Nephron (organoid): ENCODE data around the gene PAPPA2.

Source experiments
- H3K27ac Mint-ChIP-seq, 3 experiments: 2 replicates each; pipeline ENCODE4 v1.8.0; 2020; ENCODE audit warnings: mixed read lengths in 3 of 3, mild to moderate bottlenecking in 2 of 3, moderate library complexity in 1 of 3
- H3K27me3 Mint-ChIP-seq: 2 replicates; pipeline ENCODE4 v1.8.0; 2021; ENCODE audit warnings: low read depth, mild to moderate bottlenecking, moderate library complexity, mixed read lengths
- H3K36me3 Mint-ChIP-seq: 2 replicates; pipeline ENCODE4 v1.8.0; 2020; ENCODE audit warnings: low read depth, mixed read lengths
- H3K4me1 Mint-ChIP-seq: 2 replicates; pipeline ENCODE4 v1.8.0; 2020; ENCODE audit warnings: mixed read lengths
- H3K4me3 Mint-ChIP-seq, 3 experiments: 2 replicates each; pipeline ENCODE4 v1.8.0; 2020; ENCODE audit warnings: mild to moderate bottlenecking in 3 of 3, mixed read lengths in 3 of 3, moderate library complexity in 2 of 3
- H3K9me3 Mint-ChIP-seq: 2 replicates; pipeline ENCODE4 v1.8.0; 2020; ENCODE audit warnings: mixed read lengths
- CTCF ChIP-seq, 3 experiments: fragments of 200-600 bp; sonication (generic); IDR thresholded peaks; one replicate each; pipeline ENCODE4 v1.5.0; 2021; ENCODE audit warnings: antibody characterized with exemption in 3 of 3; ENCODE audit not compliant: unreplicated experiment in 3 of 3

Gene PAPPA2

GRCh38 chr1:176539018-176539417 is 76.0 kb downstream of the PAPPA2 start:
- Mint-ChIP-seq H3K9me3 (no peaks in the 10 kb centered on the region), H3K27ac (no peak overlapping the region), H3K4me1 (no peaks in the 10 kb centered on the region), H3K4me3 (no peak overlapping the region), H3K36me3 (no peaks in the 10 kb centered on the region), H3K27me3 (peaks cover 3% of the 10 kb centered on the region)
- TF ChIP-seq CTCF (IDR thresholded peaks at IDR 0.05; ENCODE audit: unreplicated experiment in 3 of 3) = no peak

GRCh38 chr1:176540428-176540827 is 77.5 kb downstream of the PAPPA2 start:
- H3K36me3 Mint-ChIP-seq = no peaks in the 10 kb centered on the region
- peaks cover 3% of the 10 kb centered on the region for H3K27me3 Mint-ChIP-seq
- H3K4me3 Mint-ChIP-seq = no peak overlapping the region
- H3K27ac Mint-ChIP-seq = no peak overlapping the region
- H3K9me3 Mint-ChIP-seq = no peaks in the 10 kb centered on the region
- no peaks in the 10 kb centered on the region for H3K4me1 Mint-ChIP-seq
- no peak for TF ChIP-seq CTCF (IDR thresholded peaks at IDR 0.05; ENCODE audit: unreplicated experiment in 3 of 3)

- no peaks in the 10 kb centered on the region for H3K9me3 Mint-ChIP-seq
- H3K4me1 Mint-ChIP-seq = no peaks in the 10 kb centered on the region
- no peak for TF ChIP-seq CTCF (IDR thresholded peaks at IDR 0.05; ENCODE audit: unreplicated experiment in 3 of 3)
- no peaks in the 10 kb centered on the region for H3K36me3 Mint-ChIP-seq
- H3K27ac Mint-ChIP-seq = no peak overlapping the region
- peaks cover 3% of the 10 kb centered on the region for H3K27me3 Mint-ChIP-seq
- H3K4me3 Mint-ChIP-seq = no peak overlapping the region
Measured at GRCh38 chr1:176541663-176542062, 78.7 kb downstream of the PAPPA2 start.

- H3K9me3 Mint-ChIP-seq = no peaks in the 10 kb centered on the region
- peaks cover 3% of the 10 kb centered on the region for H3K27me3 Mint-ChIP-seq
- H3K27ac Mint-ChIP-seq = no peak overlapping the region
- no peak overlapping the region for H3K4me3 Mint-ChIP-seq
- no peaks in the 10 kb centered on the region for H3K36me3 Mint-ChIP-seq
- no peak for TF ChIP-seq CTCF (IDR thresholded peaks at IDR 0.05; ENCODE audit: unreplicated experiment in 3 of 3)
- H3K4me1 Mint-ChIP-seq = no peaks in the 10 kb centered on the region
Measured at GRCh38 chr1:176542352-176542751, 79.4 kb downstream of the PAPPA2 start.

- peaks cover 3% of the 10 kb centered on the region for H3K27me3 Mint-ChIP-seq
- no peak overlapping the region for H3K4me3 Mint-ChIP-seq
- H3K36me3 Mint-ChIP-seq = no peaks in the 10 kb centered on the region
- no peak overlapping the region for H3K27ac Mint-ChIP-seq
- H3K4me1 Mint-ChIP-seq = no peaks in the 10 kb centered on the region
- no peaks in the 10 kb centered on the region for H3K9me3 Mint-ChIP-seq
- no peak for TF ChIP-seq CTCF (IDR thresholded peaks at IDR 0.05; ENCODE audit: unreplicated experiment in 3 of 3)
Measured at GRCh38 chr1:176543360-176544129, 80.6 kb downstream of the PAPPA2 start.

GRCh38 chr1:176545034-176545639 is 82.2 kb downstream of the PAPPA2 start:
- Mint-ChIP-seq H3K27ac (no peak overlapping the region), H3K9me3 (no peaks in the 10 kb centered on the region), H3K4me1 (peaks cover 4% of the 10 kb centered on the region), H3K4me3 (no peak overlapping the region), H3K27me3 (peaks cover 6% of the 10 kb centered on the region), H3K36me3 (no peaks in the 10 kb centered on the region)
- TF ChIP-seq CTCF (IDR thresholded peaks at IDR 0.05; ENCODE audit: unreplicated experiment in 3 of 3) = no peak
